Measurements from ENCODE around the gene NUF2.
"Not testable (repeated sequence)": the region's sequence is repeated elsewhere in the genome, so short reads cannot be mapped to it uniquely, and the experiment has no call there.

Gene NUF2

GRCh38 chr1:163298365-163298764 is 23.4 kb upstream of the NUF2 start:
- no peaks in the 10 kb centered on the region for H3K27me3 ChIP-seq (ENCODE audit: control insufficient read depth in 1 of 2, insufficient read depth in 2 of 2, low read length in 2 of 2)
- H3K9me3 ChIP-seq (ENCODE audit: low read length) = no peaks in the 10 kb centered on the region
- no peak overlapping the region for H3K4me3 ChIP-seq (ENCODE audit: low read depth in 1 of 2, low read length in 2 of 2)
- H3K36me3 ChIP-seq (ENCODE audit: insufficient read depth, low read length) = peaks cover 2% of the 10 kb centered on the region
- H3K4me1 ChIP-seq (ENCODE audit: insufficient read depth, low read length) = no peaks in the 10 kb centered on the region
- H3K9ac ChIP-seq (ENCODE audit: low read length) = no peak overlapping the region
- H3K27ac ChIP-seq (ENCODE audit: low read depth, low read length) = no peak overlapping the region

GRCh38 chr1:163300568-163300967 is 21.2 kb upstream of the NUF2 start:
- Histone ChIP-seq H3K4me1 (ENCODE audit: insufficient read depth, low read length) (no peaks in the 10 kb centered on the region), H3K9ac (ENCODE audit: low read length) (no peak overlapping the region), H3K9me3 (ENCODE audit: low read length) (no peaks in the 10 kb centered on the region), H3K27ac (ENCODE audit: low read depth, low read length) (no peak overlapping the region), H3K27me3 (ENCODE audit: control insufficient read depth in 1 of 2, insufficient read depth in 2 of 2, low read length in 2 of 2) (no peaks in the 10 kb centered on the region), H3K36me3 (ENCODE audit: insufficient read depth, low read length) (peaks cover 4% of the 10 kb centered on the region), H3K4me3 (ENCODE audit: low read depth in 1 of 2, low read length in 2 of 2) (no peak overlapping the region)

GRCh38 chr1:163303561-163303960 is 18.2 kb upstream of the NUF2 start:
- Histone ChIP-seq H3K4me1 (ENCODE audit: insufficient read depth, low read length) (no peaks in the 10 kb centered on the region), H3K36me3 (ENCODE audit: insufficient read depth, low read length) (peaks cover 4% of the 10 kb centered on the region), H3K27me3 (ENCODE audit: control insufficient read depth in 1 of 2, insufficient read depth in 2 of 2, low read length in 2 of 2) (no peaks in the 10 kb centered on the region), H3K9ac (ENCODE audit: low read length) (no peak overlapping the region), H3K4me3 (ENCODE audit: low read depth in 1 of 2, low read length in 2 of 2) (no peak overlapping the region), H3K27ac (ENCODE audit: low read depth, low read length) (no peak overlapping the region), H3K9me3 (ENCODE audit: low read length) (no peaks in the 10 kb centered on the region)

- Histone ChIP-seq H3K9me3 (ENCODE audit: low read length) (no peaks in the 10 kb centered on the region), H3K27ac (ENCODE audit: low read depth, low read length) (no peak overlapping the region), H3K4me1 (ENCODE audit: insufficient read depth, low read length) (no peaks in the 10 kb centered on the region), H3K9ac (ENCODE audit: low read length) (no peak overlapping the region), H3K36me3 (ENCODE audit: insufficient read depth, low read length) (peaks cover 4% of the 10 kb centered on the region), H3K4me3 (ENCODE audit: low read depth in 1 of 2, low read length in 2 of 2) (no peak overlapping the region), H3K27me3 (ENCODE audit: control insufficient read depth in 1 of 2, insufficient read depth in 2 of 2, low read length in 2 of 2) (no peaks in the 10 kb centered on the region)
These were observed 16.3 kb upstream of the NUF2 start for GRCh38 chr1:163305441-163305840.

GRCh38 chr1:163307479-163308171 is 14.1 kb upstream of the NUF2 start:
- peaks cover 4% of the 10 kb centered on the region for H3K36me3 ChIP-seq (ENCODE audit: insufficient read depth, low read length)

GRCh38 chr1:163308811-163309210 is 12.9 kb upstream of the NUF2 start:
- Histone ChIP-seq H3K27me3 (ENCODE audit: control insufficient read depth in 1 of 2, insufficient read depth in 2 of 2, low read length in 2 of 2) (no peaks in the 10 kb centered on the region), H3K4me3 (ENCODE audit: low read depth in 1 of 2, low read length in 2 of 2) (no peak overlapping the region)

More at GRCh38 chr1:163307479-163308171, 14.1 kb upstream of the NUF2 start:
- Histone ChIP-seq H3K27me3 (ENCODE audit: control insufficient read depth in 1 of 2, insufficient read depth in 2 of 2, low read length in 2 of 2) (no peaks in the 10 kb centered on the region), H3K4me1 (ENCODE audit: insufficient read depth, low read length) (no peaks in the 10 kb centered on the region), H3K9me3 (ENCODE audit: low read length) (no peaks in the 10 kb centered on the region), H3K4me3 (ENCODE audit: low read depth in 1 of 2, low read length in 2 of 2) (no peak overlapping the region), H3K9ac (ENCODE audit: low read length) (no peak overlapping the region), H3K27ac (ENCODE audit: low read depth, low read length) (no peak overlapping the region)

GRCh38 chr1:163315773-163316374 is 5.9 kb upstream of the NUF2 start:
- Histone ChIP-seq H3K4me3 (ENCODE audit: low read depth in 1 of 2, low read length in 2 of 2) (no peak overlapping the region), H3K36me3 (ENCODE audit: insufficient read depth, low read length) (peaks cover 3% of the 10 kb centered on the region), H3K9me3 (ENCODE audit: low read length) (no peaks in the 10 kb centered on the region), H3K27ac (ENCODE audit: low read depth, low read length) (no peak overlapping the region), H3K9ac (ENCODE audit: low read length) (no peak overlapping the region), H3K27me3 (ENCODE audit: control insufficient read depth in 1 of 2, insufficient read depth in 2 of 2, low read length in 2 of 2) (no peaks in the 10 kb centered on the region), H3K4me1 (ENCODE audit: insufficient read depth, low read length) (peaks cover 3% of the 10 kb centered on the region)

More at GRCh38 chr1:163308811-163309210, 12.9 kb upstream of the NUF2 start:
- no peaks in the 10 kb centered on the region for H3K36me3 ChIP-seq (ENCODE audit: insufficient read depth, low read length)
- H3K27ac ChIP-seq (ENCODE audit: low read depth, low read length) = no peak overlapping the region
- H3K9me3 ChIP-seq (ENCODE audit: low read length) = no peaks in the 10 kb centered on the region
- no peaks in the 10 kb centered on the region for H3K4me1 ChIP-seq (ENCODE audit: insufficient read depth, low read length)
- no peak overlapping the region for H3K9ac ChIP-seq (ENCODE audit: low read length)

- H3K27me3 ChIP-seq (ENCODE audit: control insufficient read depth in 1 of 2, insufficient read depth in 2 of 2, low read length in 2 of 2) = no peaks in the 10 kb centered on the region
- peak overlapping the region; percentile 81 for H3K27ac ChIP-seq (ENCODE audit: low read depth, low read length)
- peaks cover 3% of the 10 kb centered on the region for H3K36me3 ChIP-seq (ENCODE audit: insufficient read depth, low read length)
- H3K4me3 ChIP-seq (ENCODE audit: low read depth in 1 of 2, low read length in 2 of 2) = peak overlapping the region; percentile 56 to 95
- peak overlapping the region; percentile 82 for H3K9ac ChIP-seq (ENCODE audit: low read length)
- no peaks in the 10 kb centered on the region for H3K9me3 ChIP-seq (ENCODE audit: low read length)
- H3K4me1 ChIP-seq (ENCODE audit: insufficient read depth, low read length) = peaks cover 14% of the 10 kb centered on the region
These were observed 863 bp upstream of the NUF2 start for GRCh38 chr1:163320891-163321290.

- not testable (repeated sequence) for H3K27me3 ChIP-seq (ENCODE audit: control insufficient read depth in 1 of 2, insufficient read depth in 2 of 2, low read length in 2 of 2); H3K27ac ChIP-seq (ENCODE audit: low read depth, low read length); H3K36me3 ChIP-seq (ENCODE audit: insufficient read depth, low read length); H3K9ac ChIP-seq (ENCODE audit: low read length); H3K4me3 ChIP-seq (ENCODE audit: low read depth in 1 of 2, low read length in 2 of 2); H3K9me3 ChIP-seq (ENCODE audit: low read length)
- peaks cover 14% of the 10 kb centered on the region for H3K4me1 ChIP-seq (ENCODE audit: insufficient read depth, low read length)
These were observed 1.6 kb downstream of the NUF2 start for GRCh38 chr1:163323339-163323738.

GRCh38 chr1:163331116-163331515 is 9.4 kb downstream of the NUF2 start:
- no peak overlapping the region for H3K27ac ChIP-seq (ENCODE audit: low read depth, low read length)
- no peaks in the 10 kb centered on the region for H3K9me3 ChIP-seq (ENCODE audit: low read length)
- no peaks in the 10 kb centered on the region for H3K27me3 ChIP-seq (ENCODE audit: control insufficient read depth in 1 of 2, insufficient read depth in 2 of 2, low read length in 2 of 2)
- H3K4me3 ChIP-seq (ENCODE audit: low read depth in 1 of 2, low read length in 2 of 2) = no peak overlapping the region
- no peak overlapping the region for H3K9ac ChIP-seq (ENCODE audit: low read length)
- H3K4me1 ChIP-seq (ENCODE audit: insufficient read depth, low read length) = no peaks in the 10 kb centered on the region
- no peaks in the 10 kb centered on the region for H3K36me3 ChIP-seq (ENCODE audit: insufficient read depth, low read length)

- H3K36me3 ChIP-seq (ENCODE audit: insufficient read depth, low read length) = no peaks in the 10 kb centered on the region
- H3K9me3 ChIP-seq (ENCODE audit: low read length) = no peaks in the 10 kb centered on the region
- H3K27ac ChIP-seq (ENCODE audit: low read depth, low read length) = no peak overlapping the region
- no peaks in the 10 kb centered on the region for H3K4me1 ChIP-seq (ENCODE audit: insufficient read depth, low read length)
- no peak overlapping the region for H3K9ac ChIP-seq (ENCODE audit: low read length)
- no peaks in the 10 kb centered on the region for H3K27me3 ChIP-seq (ENCODE audit: control insufficient read depth in 1 of 2, insufficient read depth in 2 of 2, low read length in 2 of 2)
- no peak overlapping the region for H3K4me3 ChIP-seq (ENCODE audit: low read depth in 1 of 2, low read length in 2 of 2)
These were observed 13.5 kb downstream of the NUF2 start for GRCh38 chr1:163335216-163335615.

- H3K36me3 ChIP-seq (ENCODE audit: insufficient read depth, low read length) = no peaks in the 10 kb centered on the region
- H3K27ac ChIP-seq (ENCODE audit: low read depth, low read length) = no peak overlapping the region
- no peaks in the 10 kb centered on the region for H3K4me1 ChIP-seq (ENCODE audit: insufficient read depth, low read length)
- no peak overlapping the region for H3K9ac ChIP-seq (ENCODE audit: low read length)
- no peaks in the 10 kb centered on the region for H3K27me3 ChIP-seq (ENCODE audit: control insufficient read depth in 1 of 2, insufficient read depth in 2 of 2, low read length in 2 of 2)
- no peak overlapping the region for H3K4me3 ChIP-seq (ENCODE audit: low read depth in 1 of 2, low read length in 2 of 2)
- no peaks in the 10 kb centered on the region for H3K9me3 ChIP-seq (ENCODE audit: low read length)
These were observed 15.9 kb downstream of the NUF2 start for GRCh38 chr1:163337631-163338030.
